HEK293 (cell line): Measurements from ENCODE around the gene APOBEC3C.

Source experiments
- CTCF ChIA-PET: fragments of 350-600 bp; formaldehyde crosslinking; extraction: SDS; loops from one replicate; lab custom pipeline; 2021; ENCODE audit warnings: antibody characterized with exemption; lab: Yijun Ruan, JAX
- POLR2A ChIA-PET: fragments of 300-600 bp; formaldehyde crosslinking; extraction: SDS; loops from one replicate; lab custom pipeline; 2020; ENCODE audit warnings: antibody characterized with exemption, inconsistent platforms; lab: Yijun Ruan, JAX
- H3K27ac ChIP-seq: fragments of 200-500 bp; sonication (Bioruptor generic); 2 replicates; pipeline ENCODE4 v1.5.1; 2014; ENCODE audit warnings: low read depth, low read length, control low read depth, inconsistent platforms; ENCODE audit errors: extremely low read depth
- H3K36me3 ChIP-seq, 2 experiments: fragments of 200-500 bp in 1 of 2; sonication (Bioruptor generic) in 1 of 2; 1 replicate in 1 of 2; 2 replicates in 1 of 2; pipeline ENCODE4 v1.5.1; 2014 to 2017; ENCODE audit warnings: inconsistent platforms in 2 of 2, low read length in 2 of 2; ENCODE audit not compliant: control insufficient read depth in 2 of 2, insufficient read depth in 1 of 2
- H3K4me1 ChIP-seq: fragments of 200-500 bp; sonication (Bioruptor generic); 2 replicates; pipeline ENCODE4 v1.5.1; 2014; ENCODE audit warnings: mild to moderate bottlenecking, low read length, inconsistent platforms; ENCODE audit not compliant: control insufficient read depth, insufficient read depth
- H3K4me3 ChIP-seq: 2 replicates; pipeline ENCODE4 v1.5.1; 2011; ENCODE audit warnings: low read depth, mild to moderate bottlenecking, control low read depth, low read length, moderate library complexity
- H3K9me3 ChIP-seq: fragments of 200-500 bp; sonication (Bioruptor generic); 2 replicates; pipeline ENCODE4 v1.5.1; 2014; ENCODE audit warnings: low read depth, low read length, inconsistent platforms; ENCODE audit not compliant: control insufficient read depth, insufficient read depth
- GLI4 ChIP-seq: fragments of 450-650 bp; formaldehyde crosslinking; IDR thresholded peaks from 2 replicates; pipeline ENCODE4 v1.5.1; 2016; ENCODE audit warnings: missing biosample characterization, missing genetic modification characterization
- GLIS2 ChIP-seq: fragments of 450-650 bp; formaldehyde crosslinking; IDR thresholded peaks from 2 replicates; pipeline ENCODE4 v1.5.1; 2016; ENCODE audit warnings: missing biosample characterization, missing genetic modification characterization
- HIC1 ChIP-seq: fragments of 450-650 bp; formaldehyde crosslinking; IDR thresholded peaks from 2 replicates; pipeline ENCODE4 v1.5.1; 2016; ENCODE audit warnings: missing biosample characterization, missing genetic modification characterization
- KLF8 ChIP-seq: fragments of 450-650 bp; formaldehyde crosslinking; IDR thresholded peaks from 2 replicates; pipeline ENCODE4 v1.5.1; 2016; ENCODE audit warnings: missing biosample characterization, missing genetic modification characterization
- KLF9 ChIP-seq: fragments of 450-650 bp; formaldehyde crosslinking; IDR thresholded peaks from 2 replicates; pipeline ENCODE4 v1.5.1; 2016; ENCODE audit warnings: missing biosample characterization, missing genetic modification characterization, low read depth
- MEIS1 ChIP-seq: sonication (generic); formaldehyde crosslinking; IDR thresholded peaks from 2 replicates; pipeline ENCODE4 v1.8.1; 2022; ENCODE audit warnings: missing genetic modification reagents, mild to moderate bottlenecking, borderline replicate concordance
- PRDM4 ChIP-seq: fragments of 450-650 bp; formaldehyde crosslinking; IDR thresholded peaks from 2 replicates; pipeline ENCODE4 v1.5.1; 2017; ENCODE audit warnings: missing biosample characterization, missing genetic modification characterization
- ZBTB20 ChIP-seq: fragments of 450-650 bp; formaldehyde crosslinking; IDR thresholded peaks from 2 replicates; pipeline ENCODE4 v1.5.1; 2016; ENCODE audit warnings: missing biosample characterization, missing genetic modification characterization
- ZBTB44 ChIP-seq: fragments of 450-650 bp; IDR thresholded peaks from 2 replicates; pipeline ENCODE4 v1.5.1; 2018; ENCODE audit warnings: missing biosample characterization, mild to moderate bottlenecking, missing genetic modification characterization
- ZEB2 ChIP-seq: fragments of 450-650 bp; formaldehyde crosslinking; IDR thresholded peaks from 2 replicates; pipeline ENCODE4 v1.5.1; 2016; ENCODE audit warnings: missing biosample characterization, missing genetic modification characterization
- ZFP3 ChIP-seq: fragments of 450-650 bp; formaldehyde crosslinking; IDR thresholded peaks from 2 replicates; pipeline ENCODE4 v1.5.1; 2016; ENCODE audit warnings: low read depth, missing biosample characterization, missing genetic modification characterization
- ZNF184 ChIP-seq: fragments of 450-650 bp; IDR thresholded peaks from 2 replicates; pipeline ENCODE4 v1.5.1; 2018; ENCODE audit warnings: missing biosample characterization, mild to moderate bottlenecking, missing genetic modification characterization
- ZNF280C ChIP-seq: fragments of 450-650 bp; formaldehyde crosslinking; IDR thresholded peaks from 2 replicates; pipeline ENCODE4 v1.5.1; 2016; ENCODE audit warnings: missing biosample characterization, missing genetic modification characterization
- ZNF280D ChIP-seq: fragments of 450-650 bp; formaldehyde crosslinking; IDR thresholded peaks from 2 replicates; pipeline ENCODE4 v1.5.1; 2016; ENCODE audit warnings: missing biosample characterization, missing genetic modification characterization
- ZNF292 ChIP-seq: fragments of 450-650 bp; formaldehyde crosslinking; IDR thresholded peaks from 2 replicates; pipeline ENCODE4 v1.5.1; 2016; ENCODE audit warnings: low read depth, missing biosample characterization, missing genetic modification characterization, borderline replicate concordance
- ZNF302 ChIP-seq: fragments of 450-650 bp; formaldehyde crosslinking; IDR thresholded peaks from 2 replicates; pipeline ENCODE4 v1.5.1; 2016; ENCODE audit warnings: missing biosample characterization, missing genetic modification characterization, low read depth
- ZNF366 ChIP-seq: fragments of 450-650 bp; formaldehyde crosslinking; conservative IDR thresholded peaks from 2 replicates; pipeline ENCODE4 v1.5.1; 2016; ENCODE audit warnings: missing biosample characterization, missing genetic modification characterization
- ZNF473 ChIP-seq: fragments of 450-650 bp; formaldehyde crosslinking; IDR thresholded peaks from 2 replicates; pipeline ENCODE4 v1.5.1; 2017; ENCODE audit warnings: missing biosample characterization, missing genetic modification characterization
- ZNF571 ChIP-seq: fragments of 450-650 bp; formaldehyde crosslinking; IDR thresholded peaks from 2 replicates; pipeline ENCODE4 v1.5.0; 2017; ENCODE audit warnings: missing biosample characterization, missing genetic modification characterization
- ZNF664 ChIP-seq: fragments of 450-650 bp; formaldehyde crosslinking; IDR thresholded peaks from 2 replicates; pipeline ENCODE4 v1.5.1; 2016; ENCODE audit warnings: missing biosample characterization, missing genetic modification characterization
- ZSCAN18 ChIP-seq: fragments of 450-650 bp; formaldehyde crosslinking; IDR thresholded peaks from 2 replicates; pipeline ENCODE4 v1.5.1; 2016; ENCODE audit warnings: missing biosample characterization, missing genetic modification characterization

Gene APOBEC3C

GRCh38 chr22:39013942-39014722 is at the start of gene APOBEC3C (continued):
- TF ChIP-seq KLF9 (tag by site-specific recombination) (0 out of 2 replicates have a peak, but pooled peaks have one; percentile 16), KLF8 (no peak), ZNF184 (no peak), ZNF571 (tag by site-specific recombination) (no peak), PRDM4 (tag by site-specific recombination) (no peak), GLIS2 (peak; percentile 79), MEIS1 (CRISPR knock-in tag) (no peak), HIC1 (tag by site-specific recombination) (no peak), ZEB2 (tag by site-specific recombination) (no peak), ZNF292 (tag by site-specific recombination) (no peak), ZNF664 (no peak), ZNF302 (tag by site-specific recombination) (no peak), ZSCAN18 (tag by site-specific recombination) (no peak), ZNF473 (tag by site-specific recombination) (no peak), ZNF366 (tag by site-specific recombination) (no peak), ZFP3 (0 out of 2 replicates have a peak, but pooled peaks have one; percentile 6), ZBTB20 (peak; percentile 91), ZNF280D (tag by site-specific recombination) (no peak)

- H3K27ac ChIP-seq = no peak overlapping the region
- no peaks in the 10 kb centered on the region for H3K36me3 ChIP-seq
- no peaks in the 10 kb centered on the region for H3K4me1 ChIP-seq
- no peaks in the 10 kb centered on the region for H3K9me3 ChIP-seq
- no peak overlapping the region for H3K4me3 ChIP-seq
- ChIA-PET POLR2A (interaction anchor here (0.6 kb wide), 1 partner anchor 373 kb away, joined by 3 read pairs; no protein-coding TSS in a partner anchor), CTCF (interaction anchor here (1.3 kb wide), 1 partner anchor 9 kb away, joined by 6 read pairs; no protein-coding TSS in a partner anchor)
- TF ChIP-seq GLI4 (tag by site-specific recombination) = no peak
- TF ChIP-seq ZNF280C (tag by site-specific recombination) = no peak
- TF ChIP-seq ZBTB44 = no peak
Measured at GRCh38 chr22:38964306-38964705, 49.8 kb upstream of the APOBEC3C start.
